GM19193 (cell line): Measurements from ENCODE around the gene CCDC47.

Experiments used
- POLR2A ChIP-seq: IDR thresholded peaks from 4 replicates; pipeline ENCODE4 v1.6.1; 2011; ENCODE audit not compliant: insufficient read depth, insufficient read length; ENCODE audit errors: extremely low read depth

The CCDC47 gene

DNA sequence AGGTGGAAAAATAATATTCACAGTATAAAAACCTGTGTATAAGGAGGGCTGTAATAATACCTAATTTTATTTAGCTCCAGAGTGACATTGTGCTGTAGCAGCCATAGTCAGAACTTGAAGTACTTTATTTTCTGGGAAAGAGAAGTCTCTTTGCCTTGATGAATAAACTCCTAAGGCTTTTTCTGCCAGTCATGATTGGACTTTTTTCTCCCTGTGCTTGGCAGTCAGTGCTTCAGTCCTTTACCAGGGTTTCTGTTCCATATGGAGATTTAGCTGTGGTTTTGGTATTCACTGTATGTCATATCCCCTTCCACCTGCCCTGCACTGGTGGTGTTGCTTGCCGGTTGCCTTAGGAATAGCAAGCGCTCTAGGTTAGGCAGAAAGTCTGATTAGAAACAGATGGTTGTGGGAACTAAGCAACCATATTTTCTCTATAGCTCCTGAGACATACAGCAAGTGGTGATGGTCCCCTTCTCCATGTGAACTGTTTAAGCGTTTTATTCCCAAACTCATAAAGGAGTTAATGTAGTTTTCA lies 25.2 kb upstream of the CCDC47 start:
- no peak for TF ChIP-seq POLR2A

DNA sequence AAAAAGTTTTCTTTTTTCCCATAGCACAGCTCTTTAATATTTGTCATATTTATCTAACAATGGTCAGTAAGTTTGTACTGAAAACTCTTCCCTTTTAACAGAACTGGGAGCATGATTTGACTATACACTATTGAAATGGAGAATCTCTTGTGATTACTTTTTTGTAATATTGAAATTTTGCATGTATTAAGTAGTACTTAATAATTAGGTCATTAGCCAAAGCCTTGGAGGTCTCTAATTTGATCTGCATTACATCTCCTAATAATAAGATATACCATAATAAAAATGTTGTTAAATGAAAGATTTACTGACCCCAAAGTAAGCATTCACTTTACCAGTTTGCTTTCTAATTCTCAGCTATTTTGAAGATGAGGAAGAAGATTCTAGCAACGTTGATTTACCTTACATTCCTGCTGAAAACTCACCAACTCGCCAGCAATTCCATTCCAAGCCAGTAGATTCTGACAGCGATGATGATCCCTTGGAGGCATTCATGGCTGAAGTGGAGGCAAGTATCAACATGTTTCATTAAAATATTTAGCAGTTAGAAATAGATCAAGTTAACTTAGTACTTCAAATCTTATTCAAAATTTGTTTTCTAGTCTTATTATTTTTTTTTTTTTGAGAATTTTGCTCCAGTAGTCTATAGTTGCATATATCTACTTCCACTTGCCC lies 18.8 kb upstream of the CCDC47 start:
- TF ChIP-seq POLR2A: no peak

DNA sequence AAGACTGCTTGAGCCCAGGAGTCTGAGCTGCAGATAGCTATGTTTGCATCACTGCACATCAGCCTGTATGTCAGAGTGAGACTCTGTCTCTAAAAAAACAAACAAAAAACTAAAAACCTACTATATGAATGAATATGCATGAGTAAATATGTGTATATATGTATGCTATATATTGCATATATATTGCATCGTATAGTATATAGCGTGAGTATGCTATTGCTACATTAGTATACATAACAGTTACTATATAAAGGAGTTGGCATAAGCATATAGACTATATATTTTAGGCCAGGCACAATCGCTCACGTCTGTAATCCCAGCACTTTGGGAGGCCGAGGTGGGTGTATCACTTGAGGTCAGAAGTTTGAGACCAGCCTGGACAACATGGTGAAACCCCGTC lies 16.7 kb upstream of the CCDC47 start:
- no peak for TF ChIP-seq POLR2A

DNA sequence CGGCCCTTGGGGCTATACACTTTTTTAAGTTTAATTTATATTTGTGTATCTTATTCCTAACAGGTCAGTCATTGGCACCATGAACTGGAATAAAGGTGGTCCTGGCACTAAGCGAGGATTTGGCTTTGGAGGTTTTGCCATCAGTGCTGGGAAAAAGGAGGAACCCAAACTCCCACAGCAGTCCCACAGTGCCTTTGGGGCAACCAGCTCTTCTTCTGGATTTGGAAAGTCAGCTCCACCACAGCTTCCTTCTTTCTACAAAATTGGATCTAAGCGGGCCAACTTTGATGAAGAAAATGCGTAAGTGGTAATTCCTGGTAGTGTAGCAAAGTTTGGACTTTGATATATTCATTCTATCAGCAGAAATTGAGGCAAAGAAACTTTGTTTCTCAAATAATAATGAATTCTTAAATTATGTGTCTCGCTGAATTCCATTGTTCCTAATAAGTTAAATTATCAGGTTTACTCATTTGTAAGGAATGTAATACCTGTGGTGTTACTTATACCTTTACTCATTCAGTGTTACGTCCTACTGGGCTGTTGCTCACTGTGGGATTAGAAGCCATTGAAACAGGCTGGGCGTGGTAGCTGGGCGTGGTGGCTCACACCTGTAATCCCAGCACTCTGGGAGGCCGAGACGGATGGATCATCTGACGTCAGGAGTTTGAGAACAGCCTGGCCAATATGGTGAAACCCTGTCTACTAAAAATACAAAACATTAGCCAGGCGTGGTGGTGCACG lies 13.7 kb upstream of the CCDC47 start:
- TF ChIP-seq POLR2A: no peak

DNA sequence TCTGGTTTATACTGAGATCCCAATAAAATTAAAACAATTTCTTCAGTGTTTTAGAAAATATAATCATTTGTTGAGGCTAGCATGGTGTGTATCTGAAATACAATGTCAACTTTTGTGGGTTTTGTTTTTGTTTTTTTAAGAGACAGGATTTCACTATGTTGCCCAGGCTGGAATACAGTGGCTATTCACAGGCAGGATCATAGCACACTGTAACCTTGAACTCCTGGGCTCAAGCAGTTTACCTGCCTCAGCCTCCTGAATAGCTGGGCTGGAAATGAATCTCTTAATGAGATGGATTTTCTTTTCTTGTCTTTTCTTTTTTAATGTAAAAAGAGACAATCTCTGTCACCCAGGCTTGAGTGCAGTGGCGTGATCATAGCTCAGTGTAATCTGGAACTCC lies 12.7 kb upstream of the CCDC47 start:
- TF ChIP-seq POLR2A: no peak

DNA sequence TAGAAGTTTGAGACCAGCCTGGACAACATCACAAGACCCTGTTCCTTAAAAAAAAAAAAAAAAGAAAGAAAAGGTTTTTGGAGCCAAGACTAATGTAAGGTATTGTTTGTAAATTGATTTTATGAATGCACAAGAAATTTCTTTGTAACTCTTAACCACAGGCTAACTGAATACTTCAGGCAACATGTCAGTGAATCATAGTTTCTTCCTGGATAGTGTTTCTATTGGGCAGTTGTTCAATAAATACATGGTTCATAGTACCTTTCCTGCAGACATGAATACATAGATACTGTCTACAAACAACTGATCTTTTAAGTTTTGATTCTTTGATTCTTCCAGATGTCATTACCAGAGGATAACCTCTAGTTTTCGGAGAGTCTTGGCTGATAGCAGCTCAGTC lies 12.2 kb upstream of the CCDC47 start:
- TF ChIP-seq POLR2A: no peak

DNA sequence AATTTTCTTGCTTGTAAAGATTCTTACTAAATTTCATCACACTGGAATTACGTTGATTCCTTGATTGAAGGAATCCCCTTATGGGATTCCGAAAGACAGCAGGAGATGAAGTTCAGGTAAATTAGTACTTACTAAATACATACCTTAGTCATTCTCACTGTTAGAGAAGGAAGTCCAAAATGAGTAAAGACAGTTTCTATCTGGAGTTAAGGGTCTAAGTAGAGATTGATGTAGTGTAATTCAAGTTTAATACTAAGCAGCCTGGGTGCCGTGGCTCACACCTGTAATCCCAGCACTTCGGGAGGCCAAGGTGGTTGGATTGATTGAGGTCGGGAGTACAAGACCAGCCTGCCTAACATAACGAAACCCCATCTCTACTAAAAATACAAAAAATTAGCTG lies 10.1 kb upstream of the CCDC47 start:
- TF ChIP-seq POLR2A: no peak

DNA sequence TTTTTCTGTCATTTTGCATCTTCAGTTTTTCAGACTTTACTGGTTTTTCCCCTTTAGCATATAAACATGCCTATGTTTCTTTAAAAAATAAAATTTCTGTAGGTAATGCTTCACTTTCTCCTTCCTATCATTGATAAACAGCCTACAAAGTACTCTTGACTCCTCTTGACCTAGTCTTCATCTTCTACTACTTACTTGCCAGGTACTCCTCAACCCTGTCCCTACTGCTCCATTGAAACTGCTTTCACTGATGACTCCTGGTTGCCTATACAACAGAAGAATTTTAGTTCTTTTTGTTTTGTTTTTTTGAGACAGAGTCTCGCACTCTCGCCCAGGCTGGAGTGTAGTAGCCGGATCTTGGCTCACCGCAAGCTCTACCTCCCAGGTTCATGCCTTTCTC lies 7.5 kb upstream of the CCDC47 start:
- TF ChIP-seq POLR2A: no peak

DNA sequence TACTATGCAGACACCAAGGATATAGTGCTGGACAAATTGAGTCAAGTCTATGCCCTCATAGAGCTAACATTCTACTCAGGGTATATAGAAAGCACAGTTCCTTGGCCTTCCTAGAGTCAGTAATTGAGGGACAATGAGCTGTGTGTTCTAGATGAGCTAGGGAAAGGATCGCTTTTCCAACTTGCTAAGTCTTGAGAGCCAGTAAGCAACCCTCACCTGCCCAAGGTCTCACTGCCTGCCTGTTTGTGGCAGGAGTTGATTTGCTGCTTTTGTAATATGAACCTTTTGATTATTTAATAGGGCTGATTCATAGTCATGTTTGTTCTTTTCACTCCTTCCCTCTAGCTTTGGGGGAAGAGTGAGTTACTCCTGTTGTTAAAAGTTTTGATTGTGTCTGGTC lies 7.1 kb upstream of the CCDC47 start:
- TF ChIP-seq POLR2A: no peak

DNA sequence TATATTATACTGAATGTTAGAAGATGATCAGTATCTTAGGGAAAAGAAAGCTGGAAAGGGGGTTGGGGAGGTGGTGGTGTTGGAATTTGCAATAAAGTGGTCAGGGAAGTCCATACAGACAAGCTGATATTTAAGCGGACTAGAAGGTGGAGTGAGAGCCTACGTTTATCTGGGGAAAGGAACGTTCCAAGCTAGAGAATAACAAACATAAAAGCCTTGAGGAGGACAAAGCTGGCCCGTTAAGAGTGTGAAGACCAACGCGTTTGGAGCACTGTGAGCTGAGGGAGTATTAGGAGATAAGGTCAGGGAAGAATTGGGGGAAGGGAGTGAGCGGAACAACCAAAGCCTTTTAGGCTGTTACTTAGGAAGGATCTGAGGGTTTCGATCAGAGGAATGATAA lies 2.0 kb upstream of the CCDC47 start:
- TF ChIP-seq POLR2A: no peak

DNA sequence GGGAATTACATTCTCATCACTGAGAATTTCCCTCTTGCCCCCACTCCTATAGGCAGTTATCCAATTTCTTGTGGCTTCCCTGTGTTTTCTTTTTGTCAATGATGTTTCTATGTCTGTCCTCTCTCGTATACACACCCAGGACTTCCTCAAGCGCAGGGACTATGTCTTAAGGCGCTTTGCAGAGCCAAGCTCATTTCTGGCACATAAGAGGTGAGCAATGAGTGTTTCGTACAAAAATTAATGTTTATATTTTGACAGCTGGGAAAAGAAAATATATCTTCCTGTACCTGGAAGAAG lies 1.5 kb upstream of the CCDC47 start:
- no peak for TF ChIP-seq POLR2A

DNA sequence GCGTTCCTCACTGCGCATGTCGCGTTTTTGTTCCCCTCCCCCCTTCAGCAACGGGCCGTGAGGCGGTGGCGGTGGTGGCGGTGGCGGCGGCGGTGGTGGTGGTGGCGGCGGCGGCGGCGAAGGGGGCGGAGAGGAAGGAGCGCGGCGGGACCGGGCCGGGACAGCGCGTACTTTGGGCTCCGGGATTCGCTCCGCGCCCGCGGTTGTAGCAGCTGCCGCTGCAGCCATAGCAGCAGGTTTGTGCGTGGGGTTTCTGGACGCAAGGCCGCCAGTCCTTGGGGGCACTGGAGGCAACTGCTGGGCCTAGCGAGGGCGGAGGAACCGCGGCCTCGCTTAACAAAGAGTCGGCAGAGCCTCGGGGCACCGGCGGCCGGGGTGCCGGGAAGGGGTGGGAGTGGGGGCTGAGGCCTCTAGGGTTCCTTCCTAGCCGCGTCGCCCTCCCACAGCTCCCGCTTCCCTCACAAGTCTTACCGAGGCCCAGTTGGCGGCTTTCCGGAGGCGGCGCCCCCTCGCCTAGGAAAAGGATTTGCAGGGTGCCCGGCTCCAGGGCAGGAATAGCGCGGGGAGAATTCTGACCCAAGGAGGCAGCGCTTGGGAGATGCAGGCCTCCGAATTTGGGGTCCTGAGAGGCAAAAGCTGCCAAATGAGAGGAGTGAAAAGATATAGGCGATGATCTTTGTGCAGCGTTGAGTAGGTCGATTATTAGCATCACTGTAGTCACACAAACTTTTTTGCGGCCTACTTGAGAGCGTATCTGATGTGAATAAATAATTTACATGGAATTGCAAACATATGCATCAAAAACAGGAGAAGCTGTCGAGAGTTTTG lies 958 bp upstream of the CCDC47 start, which contains the start of gene DDX42:
TSS of gene DDX42 (plus strand) at position 30 of the 828 bp plus-strand sequence. CDS start 12,880 bp downstream, outside the sequence.
- TF ChIP-seq POLR2A: no peak

DNA sequence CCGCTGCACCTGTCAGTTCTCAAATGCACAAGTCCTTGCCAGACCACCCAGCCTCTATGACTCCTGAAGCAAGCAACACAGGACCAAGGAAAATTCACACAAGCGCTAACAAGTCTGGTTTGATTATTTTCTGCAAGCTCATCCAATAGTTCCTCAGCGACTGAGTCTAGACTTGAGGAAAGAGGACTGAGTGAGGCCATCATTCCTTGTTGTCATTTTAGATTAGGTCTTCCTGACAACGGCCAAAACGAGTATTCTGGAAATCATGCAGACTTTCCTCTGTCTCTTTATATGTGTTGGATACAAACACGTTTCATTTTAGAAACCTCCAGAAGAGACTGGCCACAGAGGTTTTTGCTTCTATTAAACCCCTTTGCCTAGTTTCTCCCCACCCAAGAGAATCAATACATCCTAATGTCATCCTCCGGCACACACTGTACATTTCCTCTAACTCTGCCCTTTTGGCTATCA lies 561 bp downstream of the CCDC47 start:
- TF ChIP-seq POLR2A: no peak

DNA sequence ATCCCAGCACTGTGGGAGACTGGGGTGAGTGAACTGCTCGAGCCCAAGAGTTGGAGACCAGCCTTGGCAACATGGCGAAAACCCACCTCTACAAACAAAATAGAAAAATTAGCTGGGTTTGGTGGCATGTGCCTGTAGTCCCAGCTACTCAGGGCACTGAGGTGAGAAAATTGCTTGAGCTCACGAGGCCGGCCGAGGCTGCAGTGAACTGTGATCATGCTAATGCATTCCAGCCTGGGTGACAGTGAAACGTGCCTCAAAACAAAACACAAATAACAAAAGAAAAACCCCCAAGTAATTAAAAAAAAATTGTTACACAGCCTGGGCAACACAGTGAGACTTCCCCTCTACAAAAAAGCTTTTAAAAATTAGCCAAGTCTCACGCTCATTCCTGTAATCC lies 5.0 kb downstream of the CCDC47 start:
- TF ChIP-seq POLR2A: no peak

DNA sequence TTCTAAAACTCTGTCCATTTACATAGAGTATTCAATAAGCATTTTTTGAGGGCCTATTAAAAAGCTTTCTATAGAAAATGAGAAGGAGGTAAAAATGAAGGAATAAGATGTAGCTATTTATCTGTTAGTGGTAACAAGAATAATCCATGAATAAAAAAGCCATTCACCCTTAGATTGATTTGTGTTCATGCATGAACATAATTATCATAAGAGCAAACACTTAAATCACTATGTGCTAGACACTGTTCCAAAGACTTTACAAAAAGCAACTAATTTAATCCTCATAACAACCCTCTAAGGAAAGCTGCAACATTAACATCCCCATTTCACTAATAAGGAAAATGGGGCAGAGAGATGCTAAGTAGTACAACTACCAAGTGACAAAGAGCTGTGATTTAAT lies 6.6 kb downstream of the CCDC47 start:
- no peak for TF ChIP-seq POLR2A
